ENCODE results near the gene SLC49A3. TPM values are rescaled to one million over a fixed set of nuclear protein-coding genes. Genes with fewer than 3 reads are reported as not detected.
"Not testable (repeated sequence)": the region's sequence is repeated elsewhere in the genome, so short reads cannot be mapped to it uniquely, and the experiment has no call there.

SLC49A3 gene
- total RNA-seq, 1 donor from 2014 or later: 1.0 TPM

- intact Hi-C loops (cut with micrococcal nuclease): no loop called here
Observed at GRCh38 chr4:635851-636627, 52.9 kb downstream of the SLC49A3 start.

GRCh38 chr4:635066-635835, 53.7 kb downstream of the SLC49A3 start:
- intact Hi-C loops (cut with micrococcal nuclease): not testable (repeated sequence)

GRCh38 chr4:634599-634985, 54.4 kb downstream of the SLC49A3 start:
- intact Hi-C loops (cut with micrococcal nuclease): no loop called here

- intact Hi-C loops (cut with micrococcal nuclease): no loop called here
Observed at GRCh38 chr4:633976-634598, 54.9 kb downstream of the SLC49A3 start.

GRCh38 chr4:633406-633805, 55.5 kb downstream of the SLC49A3 start:
- intact Hi-C loops (cut with micrococcal nuclease): no loop called here

GRCh38 chr4:632926-633325, 56.0 kb downstream of the SLC49A3 start:
- intact Hi-C loops (cut with micrococcal nuclease): no loop called here

- intact Hi-C loops (cut with micrococcal nuclease): no loop called here
Observed at GRCh38 chr4:632196-632790, 56.7 kb downstream of the SLC49A3 start.

Other genes with a start within 250 kb of the SLC49A3 start
- 33.8 and 34.5 TPM in 2 replicates for gene ZNF721, start 190.0 kb downstream of the SLC49A3 start, total RNA-seq
- 66.5 and 72.5 TPM in 2 replicates for gene PIGG, start 189.9 kb downstream of the SLC49A3 start, total RNA-seq
- not detected in 2 replicates for gene TMEM271, start 112.9 kb downstream of the SLC49A3 start, total RNA-seq
- 12.5 and 16.2 TPM in 2 replicates for gene PDE6B, start 63.6 kb downstream of the SLC49A3 start, total RNA-seq
- gene ATP5ME, start 14.9 kb downstream of the SLC49A3 start, total RNA-seq: 177 and 182 TPM in 2 replicates
- 27.9 and 29.2 TPM in 2 replicates for gene MYL5, start 14.6 kb downstream of the SLC49A3 start, total RNA-seq
- gene PCGF3, start 16.7 kb upstream of the SLC49A3 start, total RNA-seq: 41.8 and 43.1 TPM in 2 replicates
- 2.1 and 3.1 TPM in 2 replicates for gene CPLX1, start 137.0 kb upstream of the SLC49A3 start, total RNA-seq
- 178 and 191 TPM in 2 replicates for gene GAK, start 243.2 kb upstream of the SLC49A3 start, total RNA-seq
- gene TMEM175, start 243.3 kb upstream of the SLC49A3 start, total RNA-seq: 24.9 and 28.3 TPM in 2 replicates

Measured in T-helper 1 cell treated with Interleukin-12 subunit alpha and Interleukin-12 subunit beta and Interleukin-4 antibody, amounts not matched to agents 30 ng/mL and 1 ng/mL, for 36 hours (primary cell).